HG02943 (cell line): ENCODE results near the gene MC4R.

Source experiments
- ATAC-seq: cut with Tn5 transposase; IDR thresholded peaks from one replicate; pipeline ENCODE4 v1.9.1; 2021; ENCODE audit warnings: mild to moderate bottlenecking, low read depth, moderate library complexity; ENCODE audit not compliant: unreplicated experiment

Gene MC4R

DNA sequence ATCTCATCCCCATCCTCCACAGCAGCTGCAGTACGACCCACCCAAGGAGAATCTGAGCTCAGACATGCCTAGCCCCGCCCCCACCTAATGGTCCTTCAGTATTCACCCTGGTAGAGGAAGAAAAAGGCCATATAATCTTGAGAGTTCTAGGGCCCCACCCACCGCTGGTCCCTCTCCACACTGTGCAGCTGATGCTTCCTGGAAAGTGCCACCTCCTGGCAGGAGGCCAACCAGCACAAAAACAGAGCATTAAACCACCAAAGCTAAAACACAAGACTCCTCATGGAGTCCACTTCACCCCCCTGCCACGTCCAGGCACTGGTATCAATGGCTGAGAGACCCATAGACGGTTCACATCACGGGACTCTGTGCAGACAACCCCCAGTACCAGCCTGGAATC, 40.7 kb downstream of the MC4R start:
- no peak for ATAC-seq

DNA sequence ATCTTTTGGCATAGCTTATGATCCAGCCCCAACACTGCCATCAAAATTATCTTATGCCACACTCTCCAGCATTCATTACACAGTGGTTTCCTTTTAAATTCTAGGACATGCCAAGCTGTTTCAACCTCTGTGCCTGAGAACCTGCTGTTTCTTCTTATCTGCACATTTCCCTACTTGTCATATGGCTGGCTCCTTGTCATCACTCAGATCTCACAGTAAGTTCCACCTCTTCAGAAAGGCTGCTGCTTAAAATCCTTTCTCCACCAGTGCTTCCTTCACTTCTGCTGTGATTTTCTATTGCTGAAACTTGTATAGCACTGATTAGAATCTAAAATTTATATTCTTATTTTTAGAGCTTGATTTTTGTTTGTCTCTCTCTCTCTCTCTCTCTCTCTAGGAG, 43.4 kb downstream of the MC4R start:
- ATAC-seq = no peak

DNA sequence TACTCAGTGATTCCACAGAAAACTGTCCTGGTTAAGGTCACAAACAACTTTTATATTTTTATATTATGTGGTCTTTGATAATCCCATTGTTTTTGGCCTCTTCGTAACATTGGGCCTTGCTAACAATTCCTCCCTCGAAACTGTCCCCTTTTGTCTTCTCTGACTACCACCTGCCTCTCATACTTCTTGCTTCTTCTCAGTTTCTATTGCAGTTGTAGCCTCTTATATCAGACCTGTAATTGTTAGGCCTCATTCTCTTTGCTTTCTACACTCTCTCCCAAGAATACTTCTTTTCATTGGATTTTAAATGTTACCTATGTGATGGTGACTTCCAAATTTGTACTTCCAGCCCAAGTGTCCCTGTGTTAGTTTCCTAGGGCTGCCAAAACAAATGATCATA, 44.7 kb downstream of the MC4R start:
- no peak for ATAC-seq

DNA sequence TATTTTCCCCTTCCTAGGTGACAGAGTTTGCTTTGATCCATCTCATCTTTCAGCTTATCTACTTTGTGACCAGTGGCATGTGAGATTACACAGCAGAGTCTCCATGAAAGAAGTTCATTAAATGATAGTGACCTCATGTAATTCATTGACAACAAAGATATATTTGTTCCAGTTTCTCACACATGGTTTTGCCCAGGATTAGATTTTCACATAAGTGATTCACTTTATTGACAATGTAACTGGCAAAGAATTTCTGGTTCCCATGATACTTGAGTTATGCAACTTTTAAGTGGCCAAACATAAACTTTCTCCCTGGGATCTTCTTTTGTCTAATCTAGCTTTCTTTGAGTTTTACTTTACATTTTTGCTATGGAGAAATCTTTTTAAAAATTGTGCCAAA, 50.0 kb downstream of the MC4R start:
- ATAC-seq = no peak
